ENCODE measurements around the gene BET1L.
A peak's percentile ranks its signal among the peaks of the same experiment; 100 is the strongest.

BET1L gene

DNA sequence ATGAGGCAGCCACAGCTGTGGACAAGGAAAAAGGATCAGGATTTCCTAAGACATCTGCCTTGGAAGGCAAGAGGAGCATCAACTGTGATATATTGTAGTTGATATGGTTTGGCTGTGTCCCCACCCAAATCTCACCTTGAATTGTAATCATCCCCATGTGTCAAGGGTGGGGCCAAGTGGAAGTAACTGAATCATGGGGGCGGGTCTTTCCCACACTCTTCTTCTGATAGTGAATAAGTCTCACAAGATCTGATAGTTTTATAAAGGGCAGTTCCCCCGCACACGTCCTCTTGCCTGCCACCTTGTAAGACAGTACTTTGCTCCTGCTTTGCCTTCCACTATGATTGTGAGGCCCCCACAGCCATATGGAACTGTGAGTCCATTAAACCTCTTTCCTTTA lies 10.5 kb upstream of the BET1L start:
- no peak for ATAC-seq
- TF ChIP-seq, protein P1, sequence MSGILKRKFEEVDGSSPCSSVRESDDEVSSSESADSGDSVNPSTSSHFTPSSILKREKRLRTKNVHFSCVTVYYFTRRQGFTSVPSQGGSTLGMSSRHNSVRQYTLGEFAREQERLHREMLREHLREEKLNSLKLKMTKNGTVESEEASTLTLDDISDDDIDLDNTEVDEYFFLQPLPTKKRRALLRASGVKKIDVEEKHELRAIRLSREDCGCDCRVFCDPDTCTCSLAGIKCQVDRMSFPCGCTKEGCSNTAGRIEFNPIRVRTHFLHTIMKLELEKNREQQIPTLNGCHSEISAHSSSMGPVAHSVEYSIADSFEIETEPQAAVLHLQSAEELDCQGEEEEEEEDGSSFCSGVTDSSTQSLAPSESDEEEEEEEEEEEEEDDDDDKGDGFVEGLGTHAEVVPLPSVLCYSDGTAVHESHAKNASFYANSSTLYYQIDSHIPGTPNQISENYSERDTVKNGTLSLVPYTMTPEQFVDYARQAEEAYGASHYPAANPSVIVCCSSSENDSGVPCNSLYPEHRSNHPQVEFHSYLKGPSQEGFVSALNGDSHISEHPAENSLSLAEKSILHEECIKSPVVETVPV (CRISPR knock-in tag; IDR thresholded peaks at IDR 0.05), result no peak
- TF ChIP-seq, protein P2, sequence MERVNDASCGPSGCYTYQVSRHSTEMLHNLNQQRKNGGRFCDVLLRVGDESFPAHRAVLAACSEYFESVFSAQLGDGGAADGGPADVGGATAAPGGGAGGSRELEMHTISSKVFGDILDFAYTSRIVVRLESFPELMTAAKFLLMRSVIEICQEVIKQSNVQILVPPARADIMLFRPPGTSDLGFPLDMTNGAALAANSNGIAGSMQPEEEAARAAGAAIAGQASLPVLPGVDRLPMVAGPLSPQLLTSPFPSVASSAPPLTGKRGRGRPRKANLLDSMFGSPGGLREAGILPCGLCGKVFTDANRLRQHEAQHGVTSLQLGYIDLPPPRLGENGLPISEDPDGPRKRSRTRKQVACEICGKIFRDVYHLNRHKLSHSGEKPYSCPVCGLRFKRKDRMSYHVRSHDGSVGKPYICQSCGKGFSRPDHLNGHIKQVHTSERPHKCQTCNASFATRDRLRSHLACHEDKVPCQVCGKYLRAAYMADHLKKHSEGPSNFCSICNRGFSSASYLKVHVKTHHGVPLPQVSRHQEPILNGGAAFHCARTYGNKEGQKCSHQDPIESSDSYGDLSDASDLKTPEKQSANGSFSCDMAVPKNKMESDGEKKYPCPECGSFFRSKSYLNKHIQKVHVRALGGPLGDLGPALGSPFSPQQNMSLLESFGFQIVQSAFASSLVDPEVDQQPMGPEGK (CRISPR knock-in tag; IDR thresholded peaks at IDR 0.05; ENCODE audit: borderline replicate concordance), result no peak
- TF ChIP-seq, protein P3, sequence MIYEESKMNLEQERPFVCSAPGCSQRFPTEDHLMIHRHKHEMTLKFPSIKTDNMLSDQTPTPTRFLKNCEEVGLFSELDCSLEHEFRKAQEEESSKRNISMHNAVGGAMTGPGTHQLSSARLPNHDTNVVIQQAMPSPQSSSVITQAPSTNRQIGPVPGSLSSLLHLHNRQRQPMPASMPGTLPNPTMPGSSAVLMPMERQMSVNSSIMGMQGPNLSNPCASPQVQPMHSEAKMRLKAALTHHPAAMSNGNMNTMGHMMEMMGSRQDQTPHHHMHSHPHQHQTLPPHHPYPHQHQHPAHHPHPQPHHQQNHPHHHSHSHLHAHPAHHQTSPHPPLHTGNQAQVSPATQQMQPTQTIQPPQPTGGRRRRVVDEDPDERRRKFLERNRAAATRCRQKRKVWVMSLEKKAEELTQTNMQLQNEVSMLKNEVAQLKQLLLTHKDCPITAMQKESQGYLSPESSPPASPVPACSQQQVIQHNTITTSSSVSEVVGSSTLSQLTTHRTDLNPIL (CRISPR knock-in tag; IDR thresholded peaks at IDR 0.05; ENCODE audit: low read depth), result no peak
- TF ChIP-seq ZFP3 (CRISPR knock-in tag; IDR thresholded peaks at IDR 0.05) (no peak), GLIS3 (CRISPR knock-in tag; IDR thresholded peaks at IDR 0.05) (no peak), RARB (CRISPR knock-in tag; IDR thresholded peaks at IDR 0.05) (no peak), ZC3H10 (CRISPR knock-in tag; IDR thresholded peaks at IDR 0.05) (no peak), OSR1 (CRISPR knock-in tag; IDR thresholded peaks at IDR 0.05) (no peak), ESRRG (CRISPR knock-in tag; IDR thresholded peaks at IDR 0.05) (no peak), CSDC2 (CRISPR knock-in tag; IDR thresholded peaks at IDR 0.05) (no peak), PPARA (CRISPR knock-in tag; IDR thresholded peaks at IDR 0.05; ENCODE audit: borderline replicate concordance) (no peak), ISL1 (CRISPR knock-in tag; IDR thresholded peaks at IDR 0.05) (no peak), ARNTL (CRISPR knock-in tag; IDR thresholded peaks at IDR 0.05; ENCODE audit: borderline replicate concordance, low read depth) (no peak), TOX (CRISPR knock-in tag; IDR thresholded peaks at IDR 0.05; ENCODE audit: borderline replicate concordance) (no peak)
- TF ChIP-seq, protein P4, sequence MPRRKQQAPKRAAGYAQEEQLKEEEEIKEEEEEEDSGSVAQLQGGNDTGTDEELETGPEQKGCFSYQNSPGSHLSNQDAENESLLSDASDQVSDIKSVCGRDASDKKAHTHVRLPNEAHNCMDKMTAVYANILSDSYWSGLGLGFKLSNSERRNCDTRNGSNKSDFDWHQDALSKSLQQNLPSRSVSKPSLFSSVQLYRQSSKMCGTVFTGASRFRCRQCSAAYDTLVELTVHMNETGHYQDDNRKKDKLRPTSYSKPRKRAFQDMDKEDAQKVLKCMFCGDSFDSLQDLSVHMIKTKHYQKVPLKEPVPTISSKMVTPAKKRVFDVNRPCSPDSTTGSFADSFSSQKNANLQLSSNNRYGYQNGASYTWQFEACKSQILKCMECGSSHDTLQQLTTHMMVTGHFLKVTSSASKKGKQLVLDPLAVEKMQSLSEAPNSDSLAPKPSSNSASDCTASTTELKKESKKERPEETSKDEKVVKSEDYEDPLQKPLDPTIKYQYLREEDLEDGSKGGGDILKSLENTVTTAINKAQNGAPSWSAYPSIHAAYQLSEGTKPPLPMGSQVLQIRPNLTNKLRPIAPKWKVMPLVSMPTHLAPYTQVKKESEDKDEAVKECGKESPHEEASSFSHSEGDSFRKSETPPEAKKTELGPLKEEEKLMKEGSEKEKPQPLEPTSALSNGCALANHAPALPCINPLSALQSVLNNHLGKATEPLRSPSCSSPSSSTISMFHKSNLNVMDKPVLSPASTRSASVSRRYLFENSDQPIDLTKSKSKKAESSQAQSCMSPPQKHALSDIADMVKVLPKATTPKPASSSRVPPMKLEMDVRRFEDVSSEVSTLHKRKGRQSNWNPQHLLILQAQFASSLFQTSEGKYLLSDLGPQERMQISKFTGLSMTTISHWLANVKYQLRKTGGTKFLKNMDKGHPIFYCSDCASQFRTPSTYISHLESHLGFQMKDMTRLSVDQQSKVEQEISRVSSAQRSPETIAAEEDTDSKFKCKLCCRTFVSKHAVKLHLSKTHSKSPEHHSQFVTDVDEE (CRISPR knock-in tag; IDR thresholded peaks at IDR 0.05), result no peak

DNA sequence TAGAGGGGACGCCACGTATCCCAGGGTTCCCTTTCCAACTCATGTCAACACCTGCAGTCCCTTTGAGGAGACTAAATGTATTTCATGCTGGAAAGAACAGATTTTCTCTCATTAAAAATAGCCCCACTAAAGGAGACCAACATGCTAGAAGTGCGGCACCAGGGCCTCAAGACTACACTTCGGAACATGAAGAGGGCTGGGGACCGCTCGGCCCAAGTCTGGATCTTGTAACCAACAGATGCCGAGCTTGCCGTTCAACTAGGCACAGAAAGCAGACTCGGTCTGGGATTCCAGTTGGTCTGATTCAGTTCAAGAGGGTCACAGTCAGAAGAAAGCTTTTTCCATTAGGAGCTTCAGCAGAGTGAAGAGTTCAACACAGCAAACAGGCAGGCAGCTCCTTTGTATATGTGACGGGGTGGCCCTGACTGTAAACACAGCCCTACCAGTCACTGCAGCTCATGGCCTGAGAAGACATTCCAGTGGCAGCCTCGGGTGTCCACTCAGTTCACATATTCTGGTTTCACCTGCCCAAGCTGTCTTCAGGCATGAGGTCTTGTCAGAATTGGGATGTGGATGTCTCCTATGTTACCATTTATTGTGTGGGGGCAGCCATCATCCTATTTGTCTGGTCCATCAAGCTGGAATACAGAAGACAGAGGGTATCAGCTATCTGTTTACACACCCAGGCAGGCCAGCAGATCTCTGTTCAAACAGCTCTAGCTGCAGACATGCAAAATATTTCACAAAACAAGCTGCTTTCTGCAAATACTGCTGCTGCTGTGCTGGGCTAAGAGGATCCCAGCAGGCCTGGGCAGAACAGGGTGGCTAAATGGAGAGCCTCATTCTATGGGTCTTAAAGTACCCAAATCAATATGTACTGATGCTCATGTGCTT lies 9.1 kb upstream of the BET1L start:
- peak; percentile 17 for ATAC-seq
- TF ChIP-seq, protein P3 (CRISPR knock-in tag; IDR thresholded peaks at IDR 0.05; ENCODE audit: low read depth), result no peak
- TF ChIP-seq ZNF70 (CRISPR knock-in tag; IDR thresholded peaks at IDR 0.05) (no peak), BACH2 (CRISPR knock-in tag; IDR thresholded peaks at IDR 0.05; ENCODE audit: borderline replicate concordance) (no peak), ZFP30 (CRISPR knock-in tag; IDR thresholded peaks at IDR 0.05) (no peak), ZFP3 (CRISPR knock-in tag; IDR thresholded peaks at IDR 0.05) (no peak), ZNF8 (CRISPR knock-in tag; IDR thresholded peaks at IDR 0.05) (no peak)

DNA sequence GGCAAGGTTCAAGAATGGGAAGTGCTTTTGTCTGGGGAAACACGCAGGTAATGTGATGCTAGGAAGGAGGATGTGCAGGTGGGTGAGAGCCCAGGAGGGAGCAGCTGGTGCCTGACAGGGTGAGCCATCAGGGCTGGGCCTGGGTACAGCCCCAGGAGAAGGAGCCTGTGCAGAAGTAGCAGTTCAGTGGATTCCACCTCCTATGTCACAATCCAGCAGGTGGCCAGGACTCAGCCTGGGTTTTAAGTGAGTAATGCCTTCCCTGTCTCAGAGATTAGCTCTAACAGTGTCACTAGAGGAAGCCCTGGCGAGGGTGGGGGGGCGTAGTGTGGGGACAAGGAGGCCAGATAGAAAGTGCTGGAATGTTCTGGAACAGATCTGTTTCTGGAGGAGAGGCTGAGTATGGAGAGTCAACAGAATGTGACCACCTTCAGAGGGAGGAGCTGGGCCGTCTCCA lies 8.4 kb upstream of the BET1L start:
- peak; percentile 13 for ATAC-seq

More for the DNA sequence above, 8.4 kb upstream of the BET1L start:
- TF ChIP-seq CSDC2 (CRISPR knock-in tag; IDR thresholded peaks at IDR 0.05) (no peak), GLIS3 (CRISPR knock-in tag; IDR thresholded peaks at IDR 0.05) (0 out of 2 replicates have a peak, but pooled peaks have one; percentile 15)

Data from SK-N-SH treated with all-trans-retinoic acid at 6 μM for 48 hours (cell line).